Omental fat pad (tissue), 4 donors: ENCODE measurements around the gene STAG2. TPM values are rescaled to one million over a fixed set of nuclear protein-coding genes. Genes with fewer than 3 reads are reported as not detected.

Source experiments
- ATAC-seq: fragments of 150-250 bp; one replicate; pipeline ENCODE4 v1.9.1; 2016; ENCODE audit warnings: mild to moderate bottlenecking, moderate library complexity; ENCODE audit not compliant: low FRiP score
- DNase-seq: peaks from one replicate; pipeline ENCODE4 v3.0.0-alpha.2; 2019; ENCODE audit warnings: low spot score
- CTCF ChIP-seq, 3 donors: fragments of 450-650 bp; IDR thresholded peaks; one replicate each; pipeline ENCODE4 v1.5.1; 2016 to 2017; ENCODE audit warnings: antibody characterized with exemption in 3 of 3, mild to moderate bottlenecking in 3 of 3, moderate library complexity in 2 of 3
- total RNA-seq, 4 donors: library from RNA; depleted of rRNA; stranded (reverse); fragments of >200 nt; gene quantifications; one replicate each; pipeline ENCODE4 v1.1.0, GENCODE V29; 2016

The STAG2 gene
- total RNA-seq, 4 donors from 2014 or later: 41.4 to 83.2 (median 58.9) TPM

- ATAC-seq (no peak), DNase-seq (no peak)
- TF ChIP-seq CTCF (IDR thresholded peaks at IDR 0.05): no peak
Measured at GRCh38 chrX:123971982-123972381, 10.5 kb downstream of the STAG2 start.

- ATAC-seq: no peak
- DNase-seq: no peak
- TF ChIP-seq CTCF (IDR thresholded peaks at IDR 0.05): no peak
Measured at GRCh38 chrX:123973921-123974320, 12.4 kb downstream of the STAG2 start.

GRCh38 chrX:123975180-123975579 is 13.7 kb downstream of the STAG2 start:
- TF ChIP-seq CTCF (IDR thresholded peaks at IDR 0.05): no peak
- DNase-seq: no peak
- ATAC-seq: peak; percentile 57

- ATAC-seq: peak; percentile 49
- TF ChIP-seq CTCF (IDR thresholded peaks at IDR 0.05): no peak
- no peak for DNase-seq
Measured at GRCh38 chrX:123976706-123977316, 15.3 kb downstream of the STAG2 start.

- no peak for ATAC-seq
- DNase-seq: no peak
Measured at GRCh38 chrX:123983240-123983639, 21.7 kb downstream of the STAG2 start.

GRCh38 chrX:123986377-123986776 is 24.9 kb downstream of the STAG2 start:
- ATAC-seq: no peak
- TF ChIP-seq CTCF (IDR thresholded peaks at IDR 0.05): no peak
- no peak for DNase-seq

More at GRCh38 chrX:123983240-123983639, 21.7 kb downstream of the STAG2 start:
- TF ChIP-seq CTCF (IDR thresholded peaks at IDR 0.05): no peak

GRCh38 chrX:123988423-123989111 is 27.1 kb downstream of the STAG2 start:
- ATAC-seq: no peak
- no peak for TF ChIP-seq CTCF (IDR thresholded peaks at IDR 0.05)

More at GRCh38 chrX:123988423-123989111, 27.1 kb downstream of the STAG2 start:
- DNase-seq: no peak
